Stimulated activated CD8-positive, alpha-beta memory T cell treated with anti-CD3 and anti-CD28 coated beads, Interleukin-15, amount 100 ng/mL, for 4 hours (primary cell): Measurements from ENCODE around the gene KCNH6.

Experiments
- DNase-seq, 2 donors: peaks; one replicate each; pipeline ENCODE4 v3.0.0-alpha.2; 2020; ENCODE audit warnings: low read depth in 2 of 2

The KCNH6 gene

GRCh38 chr17:63534816-63535455 is 11.8 kb downstream of the KCNH6 start:
- no peak for DNase-seq

- DNase-seq = no peak
Measured at GRCh38 chr17:63535640-63536039, 12.5 kb downstream of the KCNH6 start.

GRCh38 chr17:63537001-63537400 is 13.8 kb downstream of the KCNH6 start:
- DNase-seq = no peak

- DNase-seq = no peak
Measured at GRCh38 chr17:63537991-63538692, 15.0 kb downstream of the KCNH6 start.

- no peak for DNase-seq
Measured at GRCh38 chr17:63538693-63539595, 15.8 kb downstream of the KCNH6 start.

- no peak for DNase-seq
Measured at GRCh38 chr17:63540590-63540989, 17.4 kb downstream of the KCNH6 start.

- DNase-seq = no peak
Measured at GRCh38 chr17:63542218-63542545, 19.0 kb downstream of the KCNH6 start.

GRCh38 chr17:63542942-63543821 is 20.0 kb downstream of the KCNH6 start:
- DNase-seq = no peak

GRCh38 chr17:63543822-63544420 is 20.8 kb downstream of the KCNH6 start:
- DNase-seq = no peak

GRCh38 chr17:63544467-63545301 is 21.5 kb downstream of the KCNH6 start:
- no peak for DNase-seq

- no peak for DNase-seq
Measured at GRCh38 chr17:63546308-63547082, 23.3 kb downstream of the KCNH6 start.

GRCh38 chr17:63547083-63547523 is 23.9 kb downstream of the KCNH6 start:
- no peak for DNase-seq

- DNase-seq = no peak
Measured at GRCh38 chr17:63549289-63549945, 26.3 kb downstream of the KCNH6 start.

- peak; percentile 99 to 100 for DNase-seq
Measured at GRCh38 chr17:63549946-63550816, 27.0 kb downstream of the KCNH6 start, which contains the start of gene DCAF7. TSS of gene DCAF7 (plus strand) at chr17:63550477. CDS start at chr17:63550678, 201 bp downstream.

GRCh38 chr17:63550817-63551639 is 27.9 kb downstream of the KCNH6 start:
- DNase-seq = no peak

- no peak for DNase-seq
Measured at GRCh38 chr17:63552211-63552610, 29.1 kb downstream of the KCNH6 start.
